SK-N-SH treated with all-trans-retinoic acid at 6 μM for 48 hours (cell line): ENCODE measurements around the gene FBXL19.

Experiments used
- ATAC-seq: fragments of 200-7000 bp; cut with Tn5 transposase; 3 replicates; pipeline ENCODE4 v1.9.1; 2020; ENCODE audit warnings: mild to moderate bottlenecking, moderate library complexity
- ARNTL ChIP-seq: fragments of 450-650 bp; formaldehyde crosslinking; IDR thresholded peaks from 2 replicates; pipeline ENCODE4 v1.5.0; 2020; ENCODE audit warnings: low read depth, mild to moderate bottlenecking, moderate library complexity, borderline replicate concordance
- BACH2 ChIP-seq: fragments of 250-450 bp; sonication (Bioruptor Pico); IDR thresholded peaks from 2 replicates; pipeline ENCODE4 v1.9.0; 2021; ENCODE audit warnings: mild to moderate bottlenecking, borderline replicate concordance
- CREB5 ChIP-seq: fragments of 250-450 bp; sonication (Bioruptor Pico); IDR thresholded peaks from 2 replicates; pipeline ENCODE4 v1.5.1; 2020; ENCODE audit warnings: low read depth, mild to moderate bottlenecking, moderate library complexity
- ESRRG ChIP-seq: fragments of 250-450 bp; sonication (Bioruptor Pico); IDR thresholded peaks from 2 replicates; pipeline ENCODE4 v1.6.1; 2021; ENCODE audit warnings: mild to moderate bottlenecking
- GLIS3 ChIP-seq: fragments of 250-450 bp; sonication (Bioruptor Pico); IDR thresholded peaks from 2 replicates; pipeline ENCODE4 v1.5.0; 2020; ENCODE audit warnings: mild to moderate bottlenecking, moderate library complexity
- PATZ1 ChIP-seq: fragments of 250-450 bp; sonication (Bioruptor Pico); IDR thresholded peaks from 2 replicates; pipeline ENCODE4 v1.8.0; 2020; ENCODE audit warnings: mild to moderate bottlenecking, moderate library complexity, borderline replicate concordance
- POU6F1 ChIP-seq: fragments of 250-450 bp; sonication (Bioruptor Pico); IDR thresholded peaks from 2 replicates; pipeline ENCODE4 v1.8.0; 2021; ENCODE audit warnings: low read depth, mild to moderate bottlenecking, moderate library complexity, borderline replicate concordance
- PPARA ChIP-seq: fragments of 250-450 bp; sonication (Bioruptor Pico); IDR thresholded peaks from 2 replicates; pipeline ENCODE4 v1.5.0; 2020; ENCODE audit warnings: mild to moderate bottlenecking, borderline replicate concordance
- RARB ChIP-seq: fragments of 250-450 bp; sonication (Bioruptor Pico); IDR thresholded peaks from 2 replicates; pipeline ENCODE4 v1.8.0; 2021; ENCODE audit warnings: mild to moderate bottlenecking, moderate library complexity
- SNAI2 ChIP-seq: fragments of 250-450 bp; sonication (Bioruptor Pico); IDR thresholded peaks from 2 replicates; pipeline ENCODE4 v1.5.0; 2020; ENCODE audit warnings: mild to moderate bottlenecking, moderate library complexity
- TCF4 ChIP-seq: fragments of 250-450 bp; sonication (Bioruptor Pico); IDR thresholded peaks from 2 replicates; pipeline ENCODE4 v1.8.0; 2021; ENCODE audit warnings: mild to moderate bottlenecking, moderate library complexity, borderline replicate concordance
- TOX ChIP-seq: fragments of 250-450 bp; sonication (Bioruptor Pico); IDR thresholded peaks from 2 replicates; pipeline ENCODE4 v1.8.0; 2021; ENCODE audit warnings: mild to moderate bottlenecking, moderate library complexity, borderline replicate concordance
- ZC3H10 ChIP-seq: fragments of 250-450 bp; sonication (Bioruptor Pico); IDR thresholded peaks from 2 replicates; pipeline ENCODE4 v1.5.1; 2021; ENCODE audit warnings: mild to moderate bottlenecking, moderate library complexity
- ZFP3 ChIP-seq: fragments of 250-450 bp; sonication (Bioruptor Pico); IDR thresholded peaks from 2 replicates; pipeline ENCODE4 v1.5.0; 2020; ENCODE audit warnings: mild to moderate bottlenecking, moderate library complexity
- ZFP30 ChIP-seq: fragments of 450-650 bp; formaldehyde crosslinking; IDR thresholded peaks from 2 replicates; pipeline ENCODE4 v1.5.0; 2022; ENCODE audit warnings: mild to moderate bottlenecking, moderate library complexity
- ZNF70 ChIP-seq: fragments of 450-650 bp; formaldehyde crosslinking; IDR thresholded peaks from 2 replicates; pipeline ENCODE4 v1.5.0; 2020; ENCODE audit warnings: mild to moderate bottlenecking, moderate library complexity
- ZNF8 ChIP-seq: fragments of 450-650 bp; formaldehyde crosslinking; IDR thresholded peaks from 2 replicates; pipeline ENCODE4 v1.5.0; 2020; ENCODE audit warnings: mild to moderate bottlenecking, moderate library complexity
- TF ChIP-seq, protein P1 (sequence below): fragments of 250-450 bp; sonication (Bioruptor Pico); IDR thresholded peaks from 2 replicates; pipeline ENCODE4 v1.5.0; 2020; ENCODE audit warnings: mild to moderate bottlenecking, moderate library complexity
- TF ChIP-seq, protein P2 (sequence below): fragments of 250-450 bp; sonication (Bioruptor Pico); IDR thresholded peaks from 2 replicates; pipeline ENCODE4 v1.5.1; 2021; ENCODE audit warnings: mild to moderate bottlenecking, moderate library complexity

FBXL19 gene

GRCh38 chr16:30896261-30896888 lies 27.0 kb upstream of the FBXL19 start, which contains the start of gene CTF1:
CTF1 (plus strand) TSS chr16:30896614; CDS start chr16:30896644, 30 bp downstream.
- TF ChIP-seq, protein P1, sequence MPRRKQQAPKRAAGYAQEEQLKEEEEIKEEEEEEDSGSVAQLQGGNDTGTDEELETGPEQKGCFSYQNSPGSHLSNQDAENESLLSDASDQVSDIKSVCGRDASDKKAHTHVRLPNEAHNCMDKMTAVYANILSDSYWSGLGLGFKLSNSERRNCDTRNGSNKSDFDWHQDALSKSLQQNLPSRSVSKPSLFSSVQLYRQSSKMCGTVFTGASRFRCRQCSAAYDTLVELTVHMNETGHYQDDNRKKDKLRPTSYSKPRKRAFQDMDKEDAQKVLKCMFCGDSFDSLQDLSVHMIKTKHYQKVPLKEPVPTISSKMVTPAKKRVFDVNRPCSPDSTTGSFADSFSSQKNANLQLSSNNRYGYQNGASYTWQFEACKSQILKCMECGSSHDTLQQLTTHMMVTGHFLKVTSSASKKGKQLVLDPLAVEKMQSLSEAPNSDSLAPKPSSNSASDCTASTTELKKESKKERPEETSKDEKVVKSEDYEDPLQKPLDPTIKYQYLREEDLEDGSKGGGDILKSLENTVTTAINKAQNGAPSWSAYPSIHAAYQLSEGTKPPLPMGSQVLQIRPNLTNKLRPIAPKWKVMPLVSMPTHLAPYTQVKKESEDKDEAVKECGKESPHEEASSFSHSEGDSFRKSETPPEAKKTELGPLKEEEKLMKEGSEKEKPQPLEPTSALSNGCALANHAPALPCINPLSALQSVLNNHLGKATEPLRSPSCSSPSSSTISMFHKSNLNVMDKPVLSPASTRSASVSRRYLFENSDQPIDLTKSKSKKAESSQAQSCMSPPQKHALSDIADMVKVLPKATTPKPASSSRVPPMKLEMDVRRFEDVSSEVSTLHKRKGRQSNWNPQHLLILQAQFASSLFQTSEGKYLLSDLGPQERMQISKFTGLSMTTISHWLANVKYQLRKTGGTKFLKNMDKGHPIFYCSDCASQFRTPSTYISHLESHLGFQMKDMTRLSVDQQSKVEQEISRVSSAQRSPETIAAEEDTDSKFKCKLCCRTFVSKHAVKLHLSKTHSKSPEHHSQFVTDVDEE (CRISPR knock-in tag): no peak
- TF ChIP-seq PATZ1 (CRISPR knock-in tag): peak; percentile 81; the same call in 1 of the 2 replicates
- TF ChIP-seq ZNF8: no peak
- TF ChIP-seq ESRRG (CRISPR knock-in tag): no peak
- TF ChIP-seq ZFP3 (CRISPR knock-in tag): 0 out of 2 replicates have a peak, but pooled peaks have one; percentile 23
- TF ChIP-seq, protein P2, sequence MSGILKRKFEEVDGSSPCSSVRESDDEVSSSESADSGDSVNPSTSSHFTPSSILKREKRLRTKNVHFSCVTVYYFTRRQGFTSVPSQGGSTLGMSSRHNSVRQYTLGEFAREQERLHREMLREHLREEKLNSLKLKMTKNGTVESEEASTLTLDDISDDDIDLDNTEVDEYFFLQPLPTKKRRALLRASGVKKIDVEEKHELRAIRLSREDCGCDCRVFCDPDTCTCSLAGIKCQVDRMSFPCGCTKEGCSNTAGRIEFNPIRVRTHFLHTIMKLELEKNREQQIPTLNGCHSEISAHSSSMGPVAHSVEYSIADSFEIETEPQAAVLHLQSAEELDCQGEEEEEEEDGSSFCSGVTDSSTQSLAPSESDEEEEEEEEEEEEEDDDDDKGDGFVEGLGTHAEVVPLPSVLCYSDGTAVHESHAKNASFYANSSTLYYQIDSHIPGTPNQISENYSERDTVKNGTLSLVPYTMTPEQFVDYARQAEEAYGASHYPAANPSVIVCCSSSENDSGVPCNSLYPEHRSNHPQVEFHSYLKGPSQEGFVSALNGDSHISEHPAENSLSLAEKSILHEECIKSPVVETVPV: peak; percentile 73; the same call in 1 of the 2 replicates
- no peak for TF ChIP-seq BACH2 (CRISPR knock-in tag)
- ATAC-seq: peak; percentile 72

GRCh38 chr16:30896889-30897733 lies 26.3 kb upstream of the FBXL19 start:
- TF ChIP-seq, protein P1 (CRISPR knock-in tag): peak; percentile 56; the same call in 1 of the 2 replicates
- TF ChIP-seq ARNTL (CRISPR knock-in tag): no peak
- no peak for TF ChIP-seq ZNF70
- no peak for TF ChIP-seq RARB
- TF ChIP-seq PPARA (CRISPR knock-in tag): no peak
- peak; percentile 28; the same call in 1 of the 2 replicates for TF ChIP-seq ZFP3 (CRISPR knock-in tag)
- peak; percentile 72 for ATAC-seq

DNA sequence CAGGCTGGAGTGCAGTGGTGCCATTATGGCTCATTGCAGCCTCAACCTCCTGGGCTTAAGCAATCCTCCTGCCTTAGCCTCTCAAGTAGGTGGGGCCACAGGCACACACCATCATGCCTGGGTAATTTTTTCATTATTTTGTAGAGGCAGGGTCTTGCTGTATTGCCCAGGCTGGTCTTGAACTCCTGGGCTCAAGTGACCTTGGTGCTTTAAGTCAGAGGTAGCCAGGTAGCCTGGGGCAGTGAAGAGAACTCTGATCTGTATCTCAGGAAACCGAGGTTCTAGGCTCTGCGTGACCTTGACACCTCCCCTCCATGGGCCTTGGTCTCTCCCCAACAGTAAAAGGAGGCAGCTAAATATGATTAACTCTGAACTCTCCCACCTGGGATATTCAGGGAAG lies 23.6 kb upstream of the FBXL19 start:
- TF ChIP-seq POU6F1 (CRISPR knock-in tag): no peak
- no peak for TF ChIP-seq ARNTL (CRISPR knock-in tag)
- no peak for TF ChIP-seq TOX (CRISPR knock-in tag)
- TF ChIP-seq GLIS3 (CRISPR knock-in tag): no peak
- no peak for TF ChIP-seq ZFP30 (CRISPR knock-in tag)
- no peak for TF ChIP-seq CREB5 (CRISPR knock-in tag)
- no peak for TF ChIP-seq BACH2 (CRISPR knock-in tag)
- TF ChIP-seq RARB: no peak
- no peak for TF ChIP-seq SNAI2 (CRISPR knock-in tag)
- TF ChIP-seq ZFP3 (CRISPR knock-in tag): no peak
- no peak for TF ChIP-seq TCF4
- no peak for TF ChIP-seq ZC3H10
- no peak for TF ChIP-seq ESRRG (CRISPR knock-in tag)
- no peak for TF ChIP-seq ZNF8
- ATAC-seq: no peak
